ENCODE results near the gene ELAVL2.

ELAVL2 gene

GRCh38 chr9:23659346-23660006, 166.6 kb downstream of the ELAVL2 start:
- no peak for DNase-seq

GRCh38 chr9:23658376-23659258, 167.4 kb downstream of the ELAVL2 start:
- no peak for DNase-seq

DNA sequence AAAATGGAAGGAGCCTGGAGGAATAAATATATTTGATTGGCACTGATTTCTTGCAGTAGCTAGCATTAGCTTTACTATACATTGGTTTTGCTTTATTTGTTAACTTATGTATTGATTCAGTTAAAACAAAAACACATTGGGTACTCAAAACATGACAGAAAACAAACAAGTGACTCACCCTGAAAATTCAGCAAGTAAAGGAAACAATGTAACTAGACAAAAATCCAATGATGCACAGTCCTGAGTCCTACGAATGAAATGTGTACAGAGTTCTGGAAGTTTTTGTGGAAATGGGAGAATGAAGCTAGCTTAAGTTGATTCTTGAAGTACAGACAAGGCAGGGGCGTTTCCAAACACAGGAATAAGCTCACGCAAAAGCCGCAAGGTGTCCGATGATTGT, 175.0 kb downstream of the ELAVL2 start:
- DNase-seq = no peak

GRCh38 chr9:23648651-23649050, 177.4 kb downstream of the ELAVL2 start:
- DNase-seq = no peak

- no peak for DNase-seq
These were observed 181.1 kb downstream of the ELAVL2 start for GRCh38 chr9:23644896-23645295.

- no peak for DNase-seq
These were observed 181.7 kb downstream of the ELAVL2 start for GRCh38 chr9:23644326-23644725.

DNA sequence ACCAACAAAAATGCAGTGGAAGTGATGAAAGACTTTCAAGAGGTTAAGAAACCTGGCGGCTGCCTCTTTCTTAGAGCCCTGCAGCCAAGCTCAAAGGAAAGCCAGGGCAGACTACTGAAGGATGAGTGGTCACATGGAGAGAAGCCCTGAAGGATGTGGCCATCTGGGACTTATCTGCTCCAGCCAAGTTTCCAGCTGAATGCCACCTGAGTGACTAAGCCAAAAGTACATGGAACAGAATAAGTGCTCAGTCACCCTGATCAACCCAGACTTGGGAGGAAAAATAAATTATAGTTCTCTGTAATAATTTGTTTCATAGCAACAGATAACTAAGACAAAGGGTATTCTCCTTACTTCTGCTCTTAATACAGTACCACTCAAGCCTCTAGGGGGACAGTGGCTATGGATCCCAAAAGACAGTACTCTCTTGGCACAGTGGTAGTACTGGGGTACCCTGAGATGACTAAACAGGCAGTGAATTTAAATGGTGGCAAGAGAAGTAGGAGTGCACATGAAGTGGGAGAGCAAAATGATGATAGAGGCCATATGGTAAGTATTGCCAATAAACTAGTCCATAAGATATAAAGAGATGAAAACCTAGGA, 182.3 kb downstream of the ELAVL2 start:
- DNase-seq = no peak

Measured in NCI-H510A (cell line).